GM12878 (cell line): ENCODE data around the gene UBC. TPM values are rescaled to one million over a fixed set of nuclear protein-coding genes. Genes with fewer than 3 reads are reported as not detected.

Source experiments
- ATAC-seq: fragments of 200-7000 bp; cut with Tn5 transposase; 3 replicates; pipeline ENCODE4 v1.9.1; 2020; ENCODE audit warnings: mild to moderate bottlenecking, moderate library complexity
- BruUV-seq: library from RNA; stranded (reverse); fragments of 400-500 nt; replicated peaks from 2 replicates; lab custom pipeline; 2021; lab: Mats Ljungman, UMichigan
- CTCF ChIA-PET: fragments of 300-600 bp; sonication (Branson Sonifier 250); formaldehyde crosslinking; extraction: SDS; loops from one replicate; lab custom pipeline; 2021; ENCODE audit warnings: inconsistent platforms; lab: Yijun Ruan, JAX
- POLR2A ChIA-PET: fragments of 350-600 bp; formaldehyde crosslinking; extraction: SDS; loops from one replicate; lab custom pipeline; 2021; ENCODE audit warnings: inconsistent platforms; lab: Charles Lee
- RAD21 ChIA-PET: fragments of 300-600 bp; sonication (Branson Sonifier 250); formaldehyde crosslinking; loops from one replicate; lab custom pipeline; 2023; ENCODE audit warnings: antibody characterized with exemption; ENCODE audit not compliant: unreplicated experiment; lab: Charles Lee
- SMC1A ChIA-PET: fragments of 300-600 bp; sonication (Branson Sonifier 250); formaldehyde crosslinking; loops from one replicate; lab custom pipeline; 2023; ENCODE audit not compliant: unreplicated experiment, uncharacterized antibody; lab: Charles Lee
- DNase-seq: peaks from one replicate; pipeline ENCODE4 v3.0.0-alpha.2; 2011; ENCODE audit warnings: low read depth, low spot score
- FAIRE-seq: peaks from 3 replicates; lab custom pipeline; 2011; peaks lifted over from hg19 to GRCh38; lab: Jason Lieb, UNC
- H2AFZ ChIP-seq: 2 replicates; pipeline ENCODE4 v1.6.0; 2011; ENCODE audit warnings: low read depth, low read length, control low read depth; ENCODE audit not compliant: control insufficient read depth
- H3K27ac ChIP-seq: 2 replicates; pipeline ENCODE4 v1.5.1; 2011; ENCODE audit warnings: control low read depth; ENCODE audit not compliant: control insufficient read depth, insufficient read depth
- H3K27me3 ChIP-seq, 2 experiments: replicated peaks in 1 of 2; 2 replicates each; pipeline versions ENCODE4 v1.6.0 to v1.6.1; 2011; ENCODE audit warnings: low read length in 1 of 2; ENCODE audit not compliant: control insufficient read depth in 2 of 2, insufficient read depth in 2 of 2
- H3K36me3 ChIP-seq, 2 experiments: 2 replicates each; pipeline ENCODE4 v1.5.1; 2011; ENCODE audit warnings: low read length in 1 of 2; ENCODE audit not compliant: control insufficient read depth in 2 of 2, insufficient read depth in 2 of 2
- H3K4me1 ChIP-seq: 2 replicates; pipeline ENCODE4 v1.6.1; 2011; ENCODE audit warnings: mild to moderate bottlenecking, low read length, moderate library complexity, mixed read lengths; ENCODE audit not compliant: control insufficient read depth, insufficient read depth
- H3K4me2 ChIP-seq: 2 replicates; pipeline ENCODE4 v1.6.0; 2011; ENCODE audit warnings: control low read depth; ENCODE audit not compliant: control insufficient read depth, insufficient read depth
- H3K4me3 ChIP-seq: fragments of 200-600 bp; sonication (generic); 2 replicates; pipeline ENCODE4 v1.5.1; 2016
- H3K79me2 ChIP-seq: 2 replicates; pipeline ENCODE4 v1.6.0; 2011; ENCODE audit warnings: low read length; ENCODE audit not compliant: control insufficient read depth, insufficient read depth
- H3K9ac ChIP-seq: 2 replicates; pipeline ENCODE4 v1.8.0; 2011; ENCODE audit warnings: low read length, control low read depth, mixed read lengths; ENCODE audit not compliant: control insufficient read depth, insufficient read depth
- H3K9me3 ChIP-seq: replicated peaks from 3 replicates; pipeline ENCODE4 v1.5.1; 2011; ENCODE audit warnings: mild to moderate bottlenecking, low read length; ENCODE audit not compliant: control insufficient read depth, insufficient read depth
- H4K20me1 ChIP-seq: 2 replicates; pipeline ENCODE4 v1.6.0; 2011; ENCODE audit not compliant: control insufficient read depth, insufficient read depth
- ASH2L ChIP-seq: fragments of 300-600, 200-600 bp; sonication (generic); IDR thresholded peaks from 2 replicates; pipeline ENCODE4 v1.6.1; 2017; ENCODE audit warnings: low read depth, mild to moderate bottlenecking, borderline replicate concordance
- MEF2B ChIP-seq: fragments of 450-650 bp; IDR thresholded peaks from 2 replicates; pipeline ENCODE4 v1.6.1; 2018; ENCODE audit warnings: mild to moderate bottlenecking, moderate library complexity; ENCODE audit not compliant: partially characterized antibody, poor library complexity, severe bottlenecking
- PAX8 ChIP-seq: fragments of 450-650 bp; IDR thresholded peaks from 2 replicates; pipeline ENCODE4 v1.6.1; 2017; ENCODE audit warnings: mild to moderate bottlenecking, moderate library complexity
- SMAD1 ChIP-seq: fragments of 450-650 bp; IDR thresholded peaks from 2 replicates; pipeline ENCODE4 v1.6.1; 2018; ENCODE audit warnings: mild to moderate bottlenecking, low read depth; ENCODE audit not compliant: partially characterized antibody
- SMARCA5 ChIP-seq: fragments of 450-650 bp; IDR thresholded peaks from 2 replicates; pipeline ENCODE4 v1.6.1; 2017; ENCODE audit warnings: mild to moderate bottlenecking
- SREBF2 ChIP-seq: IDR thresholded peaks from 2 replicates; pipeline ENCODE4 v1.6.1; 2012; ENCODE audit warnings: mild to moderate bottlenecking, low read length
- SRF ChIP-seq, 2 experiments: IDR thresholded peaks; 2 replicates each; pipeline ENCODE4 v1.6.1; 2011; ENCODE audit warnings: low read depth in 2 of 2, low read length in 2 of 2, mild to moderate bottlenecking in 1 of 2, moderate library complexity in 1 of 2
- WGBS: methylation state at CpG from one replicate; pipeline ENCODE4 v1.1.6; 2016; ENCODE audit warnings: low lambda C conversion rate; ENCODE audit not compliant: insufficient replicate concordance, insufficient coverage; ENCODE audit errors: missing lambda C conversion rate; 5-methylcytosine and 5-hydroxymethylcytosine counted together
- in situ Hi-C: fragments of 300-500 bp; cut with MboI; formaldehyde crosslinking; loops from 9 replicates; pipeline ENCODE4 v1.14.3; 2018; ENCODE audit warnings: mixed read lengths
- intact Hi-C: fragments of 100-400 bp; cut with micrococcal nuclease; formaldehyde crosslinking; loops from one replicate; pipeline ENCODE4 v1.14.2; 2022; ENCODE audit not compliant: unreplicated experiment
- polyA plus RNA-seq, 11 experiments: library from polyadenylated mRNA; depleted of rRNA in 4 of 11; unstranded in 6 of 11; stranded (reverse) in 5 of 11; fragments of >200 nt; fragmentation: Nextera tagmentation in 4 of 11; fragmentation: Illumina TruSeq in 1 of 11; extraction: Ambion mirVana in 4 of 11; extraction: Trizol in 1 of 11; gene quantifications; 1 replicate in 1 of 11; 2 replicates in 10 of 11; pipeline versions ENCODE4 v1.2.1 to v1.2.3, GENCODE V29; 2011 to 2016; ENCODE audit warnings: inconsistent platforms in 2 of 11, missing spikeins in 2 of 11, low read depth in 1 of 11
- total RNA-seq, 4 experiments: library from RNA; depleted of rRNA in 3 of 4; stranded (reverse); fragments of >200 nt in 3 of 4; fragmentation: Illumina TruSeq in 1 of 4; extraction: Trizol in 1 of 4; gene quantifications; 2 replicates each; pipeline versions ENCODE4 v1.2.1 to v1.2.3, GENCODE V29; 2013 to 2021
- TF ChIP-seq, protein P1 (sequence below): fragments of 450-650 bp; IDR thresholded peaks from 2 replicates; pipeline ENCODE4 v1.6.1; 2017; ENCODE audit warnings: mild to moderate bottlenecking, moderate library complexity

UBC gene
- total and polyA plus RNA-seq, 10 of the 15 experiments (the other 5 are each of a cell fraction or from before 2014, with no cell fraction given), result 653 to 1,666 (median 874) TPM

DNA sequence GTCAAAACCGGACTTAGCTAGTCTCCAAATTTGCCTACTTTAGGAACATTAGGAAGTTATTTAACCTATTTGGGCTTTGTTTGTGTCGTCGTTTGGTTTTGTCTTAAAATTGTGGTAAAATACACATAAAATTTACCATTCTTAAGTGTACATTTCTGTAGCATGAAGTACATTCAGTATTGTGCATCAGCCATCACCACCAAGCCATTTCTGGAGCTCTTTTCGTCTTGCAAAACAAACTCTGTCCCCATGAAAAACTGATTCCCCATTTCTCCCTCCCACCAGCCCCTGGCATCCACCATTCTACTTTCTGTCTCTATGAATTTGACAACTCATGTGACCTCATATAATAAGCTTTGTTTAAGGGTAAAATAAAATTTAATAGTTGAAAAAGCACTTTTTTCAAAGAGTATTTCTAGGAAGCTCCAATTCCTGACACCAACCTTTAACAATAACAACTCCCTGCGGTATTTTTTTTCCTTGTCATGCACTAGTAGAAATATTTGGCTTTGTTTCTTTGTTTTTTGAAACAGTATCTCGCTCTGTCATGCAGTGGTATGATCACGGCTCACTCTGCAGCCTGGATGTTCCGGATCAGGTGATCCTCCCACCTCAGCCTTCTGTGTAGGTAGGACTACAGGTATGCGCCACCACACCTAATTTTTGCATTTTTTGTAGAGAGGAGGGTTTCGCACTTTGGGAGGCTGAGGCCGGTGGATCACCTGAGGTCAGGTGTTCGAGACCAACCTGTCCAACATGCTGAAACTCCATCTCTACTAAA is 3.6 kb upstream of the UBC start:
- H3K36me3 ChIP-seq, result peaks cover 1 to 2% of the 10 kb centered on the region in 2 experiments
- no peak for TF ChIP-seq SREBF2
- no peak for TF ChIP-seq SRF (IDR thresholded peaks at IDR 0.05; ENCODE audit: low read depth in 2 of 2, low read length in 2 of 2)
- TF ChIP-seq, protein P1, sequence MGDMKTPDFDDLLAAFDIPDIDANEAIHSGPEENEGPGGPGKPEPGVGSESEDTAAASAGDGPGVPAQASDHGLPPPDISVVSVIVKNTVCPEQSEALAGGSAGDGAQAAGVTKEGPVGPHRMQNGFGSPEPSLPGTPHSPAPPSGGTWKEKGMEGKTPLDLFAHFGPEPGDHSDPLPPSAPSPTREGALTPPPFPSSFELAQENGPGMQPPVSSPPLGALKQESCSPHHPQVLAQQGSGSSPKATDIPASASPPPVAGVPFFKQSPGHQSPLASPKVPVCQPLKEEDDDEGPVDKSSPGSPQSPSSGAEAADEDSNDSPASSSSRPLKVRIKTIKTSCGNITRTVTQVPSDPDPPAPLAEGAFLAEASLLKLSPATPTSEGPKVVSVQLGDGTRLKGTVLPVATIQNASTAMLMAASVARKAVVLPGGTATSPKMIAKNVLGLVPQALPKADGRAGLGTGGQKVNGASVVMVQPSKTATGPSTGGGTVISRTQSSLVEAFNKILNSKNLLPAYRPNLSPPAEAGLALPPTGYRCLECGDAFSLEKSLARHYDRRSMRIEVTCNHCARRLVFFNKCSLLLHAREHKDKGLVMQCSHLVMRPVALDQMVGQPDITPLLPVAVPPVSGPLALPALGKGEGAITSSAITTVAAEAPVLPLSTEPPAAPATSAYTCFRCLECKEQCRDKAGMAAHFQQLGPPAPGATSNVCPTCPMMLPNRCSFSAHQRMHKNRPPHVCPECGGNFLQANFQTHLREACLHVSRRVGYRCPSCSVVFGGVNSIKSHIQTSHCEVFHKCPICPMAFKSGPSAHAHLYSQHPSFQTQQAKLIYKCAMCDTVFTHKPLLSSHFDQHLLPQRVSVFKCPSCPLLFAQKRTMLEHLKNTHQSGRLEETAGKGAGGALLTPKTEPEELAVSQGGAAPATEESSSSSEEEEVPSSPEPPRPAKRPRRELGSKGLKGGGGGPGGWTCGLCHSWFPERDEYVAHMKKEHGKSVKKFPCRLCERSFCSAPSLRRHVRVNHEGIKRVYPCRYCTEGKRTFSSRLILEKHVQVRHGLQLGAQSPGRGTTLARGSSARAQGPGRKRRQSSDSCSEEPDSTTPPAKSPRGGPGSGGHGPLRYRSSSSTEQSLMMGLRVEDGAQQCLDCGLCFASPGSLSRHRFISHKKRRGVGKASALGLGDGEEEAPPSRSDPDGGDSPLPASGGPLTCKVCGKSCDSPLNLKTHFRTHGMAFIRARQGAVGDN, result peak; percentile 46; the same call in 1 of the 2 replicates
- peak; percentile 68 for TF ChIP-seq PAX8
- TF ChIP-seq MEF2B, result peak; percentile 77
- TF ChIP-seq SMARCA5, result 0 out of 2 replicates have a peak, but pooled peaks have one; percentile 10
- peak; percentile 36 for TF ChIP-seq SMAD1
- TF ChIP-seq ASH2L, result 0 out of 2 replicates have a peak, but pooled peaks have one; percentile 35
- H3K79me2 ChIP-seq, result peaks cover 37% of the 10 kb centered on the region
- H2AFZ ChIP-seq, result no peak overlapping the region; the same call in 1 of the 2 replicates
- SMC1A ChIA-PET, result interaction anchor here (0.9 to 12.3 kb wide), 10 partner anchors 9 to 143 kb away, joined by 3 to 294 read pairs (median 18); partner anchors contain the start of gene BRI3BP
- no TSS peak for BruUV-seq
- peaks cover 5% of the 10 kb centered on the region; the same call in 1 of the 2 replicates for H4K20me1 ChIP-seq
- H3K27ac ChIP-seq, result peak overlapping the region; percentile 100
- no peak for FAIRE-seq
- ATAC-seq, result no peak
- peaks cover 36% of the 10 kb centered on the region for H3K4me1 ChIP-seq
- RAD21 ChIA-PET, result interaction anchor here (0.7 to 12.1 kb wide), 11 partner anchors 8 to 460 kb away, joined by 3 to 246 read pairs (median 13); partner anchors contain the start of gene BRI3BP
- peak overlapping the region; percentile 89 for H3K4me2 ChIP-seq
- 12% methylated on average over 12 of the region's 12 CpGs for WGBS
- intact Hi-C loops (loop anchor here (1.0 to 10.0 kb wide), 4 partner anchors 21 to 793 kb away; partner anchors contain the start of genes BRI3BP and NCOR2), in situ Hi-C loops (loop anchor here (25.0 kb wide), 1 partner anchor 1481 kb away; the partner anchor contains the start of gene RILPL2)
- H3K9me3 ChIP-seq, result no peaks in the 10 kb centered on the region; the same call in 2 of the 3 replicates
- H3K9ac ChIP-seq, result peak overlapping the region; percentile 99
- POLR2A ChIA-PET, result interaction anchor here (0.5 to 16.4 kb wide), 13 partner anchors 8 to 144 kb away, joined by 3 to 346 read pairs (median 8); partner anchors contain the start of gene BRI3BP
- DNase-seq, result no peak
- peak overlapping the region; percentile 36 for H3K4me3 ChIP-seq
- CTCF ChIA-PET, result interaction anchor here (0.7 to 21.3 kb wide), 11 partner anchors 7 to 144 kb away, joined by 3 to 523 read pairs (median 6); no protein-coding TSS in a partner anchor
- H3K27me3 ChIP-seq, result no peaks in the 10 kb centered on the region
